Astrocyte of the hippocampus (primary cell): ENCODE measurements around the gene ELAVL4.

Source experiments
- DNase-seq: peaks from one replicate; pipeline ENCODE4 v3.0.0; 2011; ENCODE audit warnings: low read depth, low spot score

Gene ELAVL4

DNA sequence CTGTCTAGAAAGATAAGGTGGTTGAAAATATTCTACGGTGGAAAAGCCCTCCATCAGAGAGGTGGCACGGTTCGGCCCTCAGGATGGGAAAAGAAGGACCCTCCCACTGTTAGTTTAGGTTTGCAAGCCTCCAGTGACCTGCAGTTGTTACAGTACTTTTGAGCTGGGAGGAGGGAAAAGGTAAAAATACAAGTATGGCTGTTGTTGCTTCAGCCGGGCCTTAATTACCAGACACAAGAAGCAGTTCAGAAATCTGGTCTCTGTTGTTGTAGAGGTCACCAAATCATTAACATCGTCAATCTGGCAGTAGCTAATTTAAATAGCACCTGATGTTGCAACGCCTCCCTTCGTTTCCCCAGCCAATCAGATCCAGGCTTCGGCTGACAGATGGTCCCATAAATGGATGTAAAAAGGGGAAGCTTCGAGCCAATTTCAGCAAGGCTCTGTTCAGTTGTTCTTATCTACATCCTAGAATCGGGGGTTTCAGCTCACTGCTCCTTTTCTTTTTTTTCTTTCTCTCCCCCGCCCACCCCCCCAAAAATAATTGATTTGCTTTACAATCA is at the start of gene ELAVL4:
ELAVL4 (plus strand) TSS at position 424 of the 563 bp plus-strand sequence. CDS start 270 bp downstream, outside the sequence.
- DNase-seq: no peak

- DNase-seq: peak; percentile 61
Observed at GRCh38 chr1:50060279-50060678, 48.4 kb upstream of the ELAVL4 start.

GRCh38 chr1:50066806-50067205 is 41.9 kb upstream of the ELAVL4 start:
- no peak for DNase-seq

DNA sequence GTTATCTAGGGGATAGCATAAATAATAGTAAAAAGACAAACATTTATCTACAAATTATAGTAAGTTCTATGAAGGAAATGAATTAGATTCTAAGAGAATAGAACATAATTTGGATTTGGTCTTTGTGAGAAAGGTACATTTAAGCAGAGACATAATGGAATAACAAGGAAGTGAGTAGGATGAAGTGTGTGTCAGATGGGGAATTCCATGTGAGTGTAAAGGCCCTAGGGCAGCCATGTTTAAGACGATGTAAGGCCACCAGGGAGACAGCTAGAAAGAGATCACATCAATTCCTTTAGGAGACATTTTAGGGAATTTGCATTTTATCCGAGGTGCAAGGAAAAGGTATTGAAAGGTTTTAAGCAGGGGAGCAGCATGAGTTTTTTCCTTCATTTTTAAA is 33.8 kb upstream of the ELAVL4 start:
- no peak for DNase-seq

DNA sequence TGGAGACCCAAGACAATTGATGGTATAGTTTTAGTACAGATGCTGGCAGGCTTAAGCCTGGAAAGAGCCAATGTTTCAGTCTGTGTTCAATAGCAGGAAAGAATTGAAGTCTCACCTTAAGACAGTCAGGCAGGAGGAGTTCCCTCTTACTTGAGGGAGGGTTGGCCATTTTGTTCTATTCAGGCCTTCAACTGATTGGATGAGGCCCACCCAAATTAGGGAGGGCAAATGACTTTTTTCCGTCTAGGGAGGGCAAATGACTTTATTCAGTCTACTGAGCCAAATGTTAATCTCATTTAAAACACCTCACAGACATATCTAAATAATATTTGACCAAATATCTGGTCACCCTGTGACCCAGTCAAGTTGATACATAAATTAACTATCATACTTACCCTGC is 31.4 kb upstream of the ELAVL4 start:
- no peak for DNase-seq

DNA sequence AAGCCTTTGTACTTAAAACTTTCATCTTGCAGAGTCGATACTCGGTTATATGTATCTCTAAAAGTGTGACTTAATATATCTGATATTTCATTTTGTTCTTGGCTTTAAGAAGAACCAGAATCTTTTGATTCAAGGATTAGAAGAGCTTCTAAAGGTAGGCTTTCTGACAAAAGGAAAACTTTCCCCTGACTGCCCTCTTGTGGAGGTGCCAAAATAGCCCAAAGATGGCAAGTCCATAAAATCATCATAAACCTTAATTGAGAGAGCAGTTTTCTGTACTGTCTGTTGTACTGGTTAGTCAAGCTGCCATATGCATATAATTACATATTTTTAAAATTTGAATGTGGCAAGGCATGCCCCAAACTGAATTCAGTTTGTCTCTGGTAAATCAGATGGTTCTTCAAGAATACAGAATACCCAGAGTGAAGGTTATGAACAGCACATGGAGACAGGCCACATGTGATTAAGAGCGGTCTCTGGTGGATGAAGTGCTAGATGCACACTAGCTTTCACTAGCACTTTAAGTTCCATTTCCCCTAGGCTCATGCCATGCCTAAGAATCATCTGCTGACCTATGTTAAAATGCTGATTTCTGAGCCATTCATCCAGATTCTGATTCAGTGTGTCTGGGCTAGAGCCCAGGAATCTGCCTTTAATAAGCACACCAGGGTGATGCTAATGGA is 27.7 kb upstream of the ELAVL4 start:
- peak; percentile 30 for DNase-seq

DNA sequence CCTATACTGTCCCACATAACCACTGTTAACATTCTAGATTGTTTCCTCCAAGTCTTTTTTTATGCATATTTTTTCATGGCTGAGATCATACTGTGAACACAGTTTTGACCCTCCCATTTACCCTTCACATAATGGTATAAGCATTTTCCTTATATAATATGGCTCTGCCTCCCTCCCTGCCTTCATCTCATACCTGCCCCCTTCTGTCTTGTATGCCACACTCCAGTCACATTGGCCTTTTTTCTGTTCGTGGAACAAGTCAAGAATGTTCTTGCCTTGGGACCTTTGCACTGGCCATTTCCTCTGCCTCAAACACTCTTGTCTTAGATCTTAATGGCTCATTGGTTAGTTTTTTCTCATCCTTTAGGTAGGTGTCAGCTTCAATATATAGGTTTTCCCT is 24.3 kb upstream of the ELAVL4 start:
- no peak for DNase-seq

- no peak for DNase-seq
Observed at GRCh38 chr1:50091068-50091467, 17.7 kb upstream of the ELAVL4 start.

DNA sequence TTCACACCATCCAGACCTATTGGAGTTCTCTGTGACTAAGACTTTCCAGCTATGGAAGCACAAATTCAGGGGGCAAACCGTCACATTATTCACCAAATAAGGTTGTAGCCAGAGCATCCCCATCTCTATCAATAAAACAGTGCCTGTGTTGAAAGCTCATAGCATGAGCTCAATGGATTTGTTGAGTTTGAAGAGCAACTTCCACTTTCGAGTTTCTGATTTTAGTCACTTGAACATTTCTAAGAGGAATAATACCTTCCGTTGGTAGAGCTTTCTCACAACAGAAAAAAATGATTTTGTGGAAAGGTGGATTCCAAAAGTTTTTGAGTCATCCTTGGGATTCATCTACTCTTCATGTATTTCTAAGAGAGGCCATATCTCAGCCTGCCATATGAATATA is 13.0 kb upstream of the ELAVL4 start:
- no peak for DNase-seq

DNA sequence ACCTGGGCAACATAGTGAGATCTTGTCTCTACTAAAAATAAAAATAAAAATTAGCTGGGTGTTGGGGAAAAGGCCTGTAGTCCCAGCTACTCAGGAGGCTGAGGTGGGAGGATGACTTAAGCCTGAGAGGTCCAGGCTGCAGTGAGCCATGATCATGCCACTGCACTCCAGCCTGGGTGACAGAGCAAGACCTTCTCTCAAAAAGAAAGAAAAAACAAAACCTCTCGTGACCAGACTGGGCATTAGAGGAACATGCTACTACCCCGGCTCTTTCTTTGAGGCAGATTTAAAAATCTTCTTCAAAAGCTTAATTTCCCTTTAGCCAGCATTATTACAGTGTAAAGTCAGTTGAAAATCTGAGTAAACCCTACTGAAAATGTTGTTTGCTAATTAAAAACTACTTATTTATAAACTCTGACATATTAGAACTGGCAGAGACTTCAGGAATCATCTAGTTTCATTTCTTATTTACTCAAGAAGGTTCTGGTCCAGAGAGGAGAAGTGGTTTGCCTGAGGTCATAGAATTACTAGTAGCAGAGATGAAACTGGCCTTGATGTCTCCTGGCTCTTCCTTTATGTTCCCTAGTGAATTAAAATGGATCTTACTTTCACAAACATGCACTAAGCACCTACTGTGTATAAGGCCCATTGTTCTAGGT is 11.6 kb upstream of the ELAVL4 start:
- no peak for DNase-seq

DNA sequence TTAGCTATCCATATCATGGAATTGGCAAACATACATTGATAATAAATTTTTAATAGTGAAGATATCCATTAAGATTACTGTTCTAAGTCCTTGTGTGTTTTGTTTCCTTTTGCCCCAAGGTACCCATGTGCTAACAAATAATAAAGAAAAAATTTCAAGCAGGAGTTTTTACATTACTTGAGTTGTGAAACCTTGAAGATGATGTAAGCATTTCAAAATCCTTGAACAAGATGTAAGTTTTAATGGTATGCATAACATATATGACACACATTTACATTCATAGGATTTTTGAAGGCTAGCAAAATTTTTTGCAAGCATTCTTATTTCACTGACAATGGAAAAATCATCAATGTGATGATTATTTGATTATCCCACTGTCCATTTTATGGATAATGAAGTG is 10.9 kb upstream of the ELAVL4 start:
- DNase-seq: no peak

DNA sequence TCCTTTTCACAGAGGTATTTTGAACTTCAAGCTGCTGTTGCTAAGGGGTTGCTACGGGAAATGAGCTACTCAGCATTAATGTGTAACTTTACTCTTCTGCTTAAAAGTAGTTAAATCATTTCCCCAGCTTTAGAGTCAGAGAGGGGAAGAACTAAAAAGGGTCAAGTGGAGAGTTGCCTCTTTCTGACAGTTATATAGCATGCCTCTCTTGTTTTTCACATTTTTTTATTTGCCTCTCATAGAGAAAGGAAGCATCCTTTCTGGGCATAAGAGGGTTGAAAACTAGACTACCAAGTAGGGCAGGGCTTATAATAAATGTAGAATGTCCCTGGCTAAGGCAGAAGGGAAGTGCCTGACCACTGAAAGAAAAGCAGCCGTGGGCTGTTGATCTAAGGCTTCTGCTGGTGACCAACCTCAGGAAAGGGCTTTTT is 10.1 kb upstream of the ELAVL4 start:
- no peak for DNase-seq

DNA sequence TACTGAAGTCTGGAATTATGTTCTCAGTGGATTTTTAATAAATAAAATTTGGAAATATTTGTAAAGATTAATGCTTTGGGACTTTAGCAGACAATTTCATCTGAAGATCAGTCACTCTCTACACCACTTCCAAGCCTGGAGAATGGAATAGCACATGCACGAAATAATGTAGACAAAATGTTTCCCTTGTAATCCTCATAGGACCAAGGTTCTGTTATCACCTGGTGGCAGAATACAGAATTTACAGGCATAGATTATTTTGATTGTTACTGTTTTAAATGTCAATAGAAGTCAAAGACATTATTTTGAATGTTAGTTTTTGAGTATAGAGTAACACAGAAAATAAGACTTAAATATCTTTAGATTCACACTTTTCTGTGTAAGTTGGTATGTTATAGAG is 9.1 kb upstream of the ELAVL4 start:
- no peak for DNase-seq

GRCh38 chr1:50103615-50104081 is 5.1 kb upstream of the ELAVL4 start:
- no peak for DNase-seq

- no peak for DNase-seq
Observed at GRCh38 chr1:50105433-50105832, 3.3 kb upstream of the ELAVL4 start.

DNA sequence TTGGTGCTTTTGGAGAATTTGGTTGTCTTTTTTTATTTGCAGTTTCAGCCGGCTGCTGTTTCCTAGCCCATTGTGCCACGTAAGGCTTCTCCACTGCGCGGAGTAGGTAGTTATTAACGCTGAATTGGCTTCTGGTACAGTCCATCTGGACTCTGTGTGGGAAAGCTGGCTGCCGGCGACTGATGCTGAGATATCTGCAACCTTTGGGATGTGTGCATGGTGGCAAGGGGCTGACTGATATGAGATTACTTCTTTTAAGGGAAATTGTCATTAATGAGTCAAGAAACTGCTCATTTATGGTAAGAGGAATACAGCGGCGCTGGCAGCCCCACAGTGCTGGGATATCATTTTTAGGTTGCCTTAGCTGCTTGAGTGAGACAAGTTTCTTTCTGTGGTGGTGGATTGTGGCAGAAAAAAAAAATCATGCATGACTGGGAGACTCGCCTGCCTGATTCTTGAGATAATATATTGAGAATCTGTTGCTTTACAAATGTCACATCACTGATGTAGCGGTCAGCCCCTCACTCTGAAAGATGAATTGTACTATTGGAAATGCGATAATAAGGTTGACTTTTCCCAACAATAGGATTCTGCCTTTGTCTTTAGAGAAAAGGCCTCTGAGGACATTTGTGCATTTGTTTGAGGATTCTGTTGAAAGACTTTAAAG is 2.5 kb upstream of the ELAVL4 start:
- no peak for DNase-seq

DNA sequence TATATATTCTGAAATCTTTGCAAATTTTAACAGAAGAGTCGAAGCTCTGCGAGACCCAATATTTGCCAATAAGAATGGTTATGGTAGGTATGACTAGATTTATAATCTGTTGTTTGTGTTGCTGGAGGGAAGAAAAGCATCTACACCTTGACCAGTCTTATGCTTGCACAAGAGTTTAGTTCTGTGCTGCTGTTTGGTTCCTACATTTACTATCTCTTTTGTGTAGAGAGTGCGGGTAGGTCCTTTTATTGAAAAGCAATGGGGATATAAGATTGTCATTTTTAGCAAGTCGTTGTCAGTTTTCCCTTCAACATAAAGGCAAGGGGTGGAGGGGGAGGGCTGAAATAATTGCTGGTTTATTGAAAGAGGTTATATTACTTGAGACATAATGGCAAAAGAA is 396 bp downstream of the ELAVL4 start:
- no peak for DNase-seq

DNA sequence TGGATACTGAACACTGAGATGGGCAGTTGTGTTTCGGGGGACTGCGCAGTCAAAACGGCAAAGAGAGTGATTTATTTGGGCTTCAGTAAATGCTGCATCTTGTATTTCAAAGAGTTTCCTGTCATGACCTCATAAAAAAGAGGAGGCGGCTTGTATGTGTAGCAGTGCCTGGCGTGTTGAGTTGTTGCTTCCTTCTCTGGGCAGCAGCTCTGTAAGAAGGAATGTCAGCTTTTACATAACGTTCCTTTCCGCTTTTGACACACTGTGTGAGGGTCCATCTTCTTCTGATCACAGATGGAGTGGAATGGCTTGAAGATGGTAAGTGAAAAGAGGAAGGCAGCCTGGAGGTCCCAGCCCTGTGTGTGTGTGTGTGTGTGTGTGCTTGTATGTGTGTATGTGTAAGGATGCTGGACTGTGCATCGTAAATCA is 941 bp downstream of the ELAVL4 start:
- peak; percentile 43 for DNase-seq

DNA sequence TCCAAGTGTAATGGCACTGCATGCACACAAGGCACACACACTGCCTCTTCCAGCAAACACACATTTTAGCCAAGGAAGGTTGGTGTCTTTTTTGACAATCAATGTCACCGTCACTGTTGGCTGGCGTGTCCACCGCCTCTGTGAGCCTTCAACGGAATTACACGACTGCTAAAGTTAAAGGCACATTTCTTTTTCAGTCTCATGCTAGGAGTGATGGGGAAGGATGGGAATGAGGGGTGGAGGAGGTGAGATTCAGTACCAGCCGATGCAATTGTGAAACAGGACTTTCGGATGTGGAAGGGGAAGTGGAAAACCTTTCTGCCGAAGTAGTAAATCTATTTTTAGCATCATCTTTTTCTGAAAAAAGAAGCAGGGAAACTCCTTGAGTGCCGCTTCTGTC is 1.4 kb downstream of the ELAVL4 start:
- DNase-seq: peak; percentile 8

DNA sequence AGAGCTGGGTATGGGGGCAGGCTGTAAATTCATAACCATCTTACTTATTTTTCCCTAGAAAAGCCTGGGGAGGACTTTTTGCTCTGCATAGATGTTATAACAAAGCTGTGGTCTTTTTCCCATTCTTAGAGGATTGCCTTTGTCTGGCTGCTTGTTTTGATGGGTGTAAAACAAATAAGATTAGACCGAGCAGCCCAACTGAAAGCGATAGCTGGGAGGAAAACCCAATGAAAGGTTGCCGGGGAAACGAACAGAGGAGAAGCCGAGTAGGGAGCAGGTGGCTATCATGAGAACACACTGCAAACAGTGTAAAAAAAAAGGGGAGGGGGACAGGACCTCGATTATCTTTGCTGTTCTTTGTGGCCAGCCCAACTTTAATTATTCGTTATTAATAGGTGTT is 1.9 kb downstream of the ELAVL4 start:
- peak; percentile 17 for DNase-seq

GRCh38 chr1:50111503-50111902 is 2.8 kb downstream of the ELAVL4 start:
- DNase-seq: no peak

DNA sequence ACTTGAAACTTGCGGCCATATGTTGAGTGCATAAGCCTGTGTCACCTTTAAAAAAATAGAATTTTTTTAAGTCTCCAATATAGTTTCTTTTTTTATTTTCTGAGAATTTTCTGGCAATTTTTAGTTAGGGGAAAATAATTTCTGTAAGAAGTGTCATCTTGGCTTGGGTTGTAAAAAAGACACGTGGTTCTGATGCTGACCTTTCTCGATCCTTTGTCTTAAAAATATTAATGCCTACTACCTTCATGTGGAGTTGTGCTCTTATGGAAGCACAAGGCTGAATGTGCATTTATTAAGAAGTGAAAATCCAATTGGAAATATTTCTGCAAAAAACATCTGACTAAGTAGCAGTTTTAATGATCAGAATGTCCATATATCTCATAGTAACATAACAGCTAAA is 3.5 kb downstream of the ELAVL4 start:
- DNase-seq: no peak
